HG03565 (cell line): ENCODE measurements around the gene GCHFR.

Experiments
- ATAC-seq: cut with Tn5 transposase; IDR thresholded peaks from one replicate; pipeline ENCODE4 v1.9.1; 2021; ENCODE audit warnings: mild to moderate bottlenecking, moderate library complexity; ENCODE audit not compliant: unreplicated experiment

The GCHFR gene

GRCh38 chr15:40763801-40764628 lies at the start of gene GCHFR:
Gene GCHFR (plus strand): TSS chr15:40764068. CDS start chr15:40764181, 113 bp downstream.
- peak; percentile 56 for ATAC-seq

GRCh38 chr15:40714144-40714543 lies 49.7 kb upstream of the GCHFR start:
- ATAC-seq: no peak

- ATAC-seq: no peak
These were observed 47.7 kb upstream of the GCHFR start for GRCh38 chr15:40716165-40716564.

- no peak for ATAC-seq
These were observed 42.2 kb upstream of the GCHFR start for GRCh38 chr15:40721701-40722100.

GRCh38 chr15:40722354-40722753 lies 41.5 kb upstream of the GCHFR start:
- ATAC-seq: no peak

- ATAC-seq: no peak
These were observed 40.9 kb upstream of the GCHFR start for GRCh38 chr15:40722934-40723333.

- no peak for ATAC-seq
These were observed 39.9 kb upstream of the GCHFR start for GRCh38 chr15:40723919-40724318.

- no peak for ATAC-seq
These were observed 32.8 kb upstream of the GCHFR start for GRCh38 chr15:40731034-40731433.

GRCh38 chr15:40736575-40736974 lies 27.3 kb upstream of the GCHFR start:
- ATAC-seq: no peak

GRCh38 chr15:40737048-40737447 lies 26.8 kb upstream of the GCHFR start:
- ATAC-seq: no peak

- no peak for ATAC-seq
These were observed 24.8 kb upstream of the GCHFR start for GRCh38 chr15:40739047-40739446.

GRCh38 chr15:40739854-40740253 lies 24.0 kb upstream of the GCHFR start:
- no peak for ATAC-seq

GRCh38 chr15:40743485-40743901 lies 20.4 kb upstream of the GCHFR start:
- no peak for ATAC-seq

- ATAC-seq: no peak
These were observed 19.7 kb upstream of the GCHFR start for GRCh38 chr15:40743921-40744814.

- no peak for ATAC-seq
These were observed 19.1 kb upstream of the GCHFR start for GRCh38 chr15:40744815-40745152.

GRCh38 chr15:40746916-40747418 lies 16.9 kb upstream of the GCHFR start:
- ATAC-seq: no peak

GRCh38 chr15:40747685-40748631 lies 15.9 kb upstream of the GCHFR start:
- ATAC-seq: no peak

GRCh38 chr15:40749151-40749630 lies 14.7 kb upstream of the GCHFR start:
- no peak for ATAC-seq

- ATAC-seq: no peak
These were observed 13.0 kb upstream of the GCHFR start for GRCh38 chr15:40750885-40751284.

- ATAC-seq: no peak
These were observed 12.1 kb upstream of the GCHFR start for GRCh38 chr15:40751745-40752144.

GRCh38 chr15:40754574-40754882 lies 9.3 kb upstream of the GCHFR start:
- no peak for ATAC-seq
